Astrocyte of the cerebellum (primary cell): ENCODE measurements around the gene CERK.
A peak's percentile ranks its signal among the peaks of the same experiment; 100 is the strongest.

Experiments used
- DNase-seq: peaks from one replicate; pipeline ENCODE4 v3.0.0-alpha.2; 2011; ENCODE audit warnings: low read depth
- H3K4me3 ChIP-seq: 2 replicates; pipeline ENCODE4 v1.5.1; 2011; ENCODE audit warnings: mild to moderate bottlenecking, low read depth, low read length, moderate library complexity
- in situ Hi-C: cut with HindIII; loops from 2 replicates; pipeline ENCODE4 v1.10.0; 2017; ENCODE audit warnings: low sequenced_read_pairs
- TF ChIP-seq, protein P1 (sequence below): IDR thresholded peaks from 2 replicates; pipeline ENCODE4 v1.5.1; 2012; ENCODE audit warnings: low read length, low read depth, moderate library complexity, mild to moderate bottlenecking; ENCODE audit errors: missing control alignments

The CERK gene

DNA sequence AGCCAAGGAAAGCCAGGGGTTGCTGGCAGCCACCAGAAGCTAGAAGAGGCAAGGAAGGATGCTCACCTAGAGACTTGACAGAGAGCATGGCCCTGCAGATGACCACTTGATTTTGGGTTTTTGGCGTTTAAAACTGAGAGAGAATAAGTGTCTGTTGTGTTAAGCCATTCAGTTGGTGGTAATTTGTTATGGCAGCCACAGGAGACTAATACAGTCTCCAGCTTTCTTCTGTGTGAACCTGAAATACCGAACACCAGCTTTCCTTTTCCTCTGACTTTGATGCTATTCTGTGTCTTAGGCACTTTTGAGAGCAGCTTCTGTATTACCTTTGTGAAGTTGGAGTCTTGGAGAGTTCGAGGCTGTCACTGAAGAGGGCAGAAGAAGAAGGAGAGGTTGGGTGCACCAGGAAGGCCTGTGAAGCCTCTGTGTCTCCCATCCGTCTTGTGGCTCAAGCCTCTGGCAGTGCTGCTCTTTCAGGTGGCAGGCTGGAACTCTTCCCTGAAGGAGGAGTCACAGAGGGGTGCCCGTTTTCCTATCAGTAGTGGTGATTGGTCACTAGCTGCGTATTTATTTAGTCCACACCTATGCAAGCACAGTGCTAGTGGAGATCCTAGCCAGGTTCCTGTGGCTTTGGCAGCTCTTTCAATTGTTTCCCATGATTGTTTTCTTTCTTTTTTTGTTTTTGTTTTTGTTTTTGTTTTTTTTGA, 26.9 kb upstream of the CERK start:
- TF ChIP-seq, protein P1, sequence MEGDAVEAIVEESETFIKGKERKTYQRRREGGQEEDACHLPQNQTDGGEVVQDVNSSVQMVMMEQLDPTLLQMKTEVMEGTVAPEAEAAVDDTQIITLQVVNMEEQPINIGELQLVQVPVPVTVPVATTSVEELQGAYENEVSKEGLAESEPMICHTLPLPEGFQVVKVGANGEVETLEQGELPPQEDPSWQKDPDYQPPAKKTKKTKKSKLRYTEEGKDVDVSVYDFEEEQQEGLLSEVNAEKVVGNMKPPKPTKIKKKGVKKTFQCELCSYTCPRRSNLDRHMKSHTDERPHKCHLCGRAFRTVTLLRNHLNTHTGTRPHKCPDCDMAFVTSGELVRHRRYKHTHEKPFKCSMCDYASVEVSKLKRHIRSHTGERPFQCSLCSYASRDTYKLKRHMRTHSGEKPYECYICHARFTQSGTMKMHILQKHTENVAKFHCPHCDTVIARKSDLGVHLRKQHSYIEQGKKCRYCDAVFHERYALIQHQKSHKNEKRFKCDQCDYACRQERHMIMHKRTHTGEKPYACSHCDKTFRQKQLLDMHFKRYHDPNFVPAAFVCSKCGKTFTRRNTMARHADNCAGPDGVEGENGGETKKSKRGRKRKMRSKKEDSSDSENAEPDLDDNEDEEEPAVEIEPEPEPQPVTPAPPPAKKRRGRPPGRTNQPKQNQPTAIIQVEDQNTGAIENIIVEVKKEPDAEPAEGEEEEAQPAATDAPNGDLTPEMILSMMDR = no peak
- no peak overlapping the region for H3K4me3 ChIP-seq
- no peak for DNase-seq
- in situ Hi-C loops = no loop called here

DNA sequence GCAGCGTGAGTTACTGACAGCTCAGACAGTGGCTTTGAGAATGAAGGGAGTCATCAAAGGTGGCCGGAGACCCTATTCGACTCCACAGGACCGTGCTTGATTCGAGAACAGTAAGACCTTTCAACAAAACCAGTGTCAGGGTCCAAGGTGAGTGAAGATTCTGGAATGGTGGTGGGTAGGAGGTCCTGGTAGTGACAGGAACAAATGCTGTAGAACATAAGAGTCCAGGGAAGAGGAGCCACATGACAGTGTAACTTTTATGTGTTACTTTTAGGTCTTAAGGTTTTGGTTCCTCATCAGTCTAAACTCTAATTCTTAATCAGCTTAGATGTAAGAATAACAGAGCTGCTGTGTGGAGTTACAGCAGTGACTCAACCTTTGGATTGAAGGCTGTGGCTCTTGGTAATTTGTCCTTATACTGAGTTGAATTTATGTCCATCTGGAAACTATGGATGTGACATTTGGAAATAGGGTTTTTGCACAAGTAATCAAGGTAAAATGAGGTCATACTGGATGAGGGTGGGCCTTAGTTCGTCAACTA, 26.2 kb upstream of the CERK start:
- DNase-seq = no peak
- H3K4me3 ChIP-seq = no peak overlapping the region
- TF ChIP-seq, protein P1 = no peak
- in situ Hi-C loops = no loop called here

- no peak for DNase-seq
- H3K4me3 ChIP-seq = peak overlapping the region; percentile 100
- in situ Hi-C loops = no loop called here
- TF ChIP-seq, protein P1 = no peak
Observed at GRCh38 chr22:46763051-46763705, 25.1 kb upstream of the CERK start.

DNA sequence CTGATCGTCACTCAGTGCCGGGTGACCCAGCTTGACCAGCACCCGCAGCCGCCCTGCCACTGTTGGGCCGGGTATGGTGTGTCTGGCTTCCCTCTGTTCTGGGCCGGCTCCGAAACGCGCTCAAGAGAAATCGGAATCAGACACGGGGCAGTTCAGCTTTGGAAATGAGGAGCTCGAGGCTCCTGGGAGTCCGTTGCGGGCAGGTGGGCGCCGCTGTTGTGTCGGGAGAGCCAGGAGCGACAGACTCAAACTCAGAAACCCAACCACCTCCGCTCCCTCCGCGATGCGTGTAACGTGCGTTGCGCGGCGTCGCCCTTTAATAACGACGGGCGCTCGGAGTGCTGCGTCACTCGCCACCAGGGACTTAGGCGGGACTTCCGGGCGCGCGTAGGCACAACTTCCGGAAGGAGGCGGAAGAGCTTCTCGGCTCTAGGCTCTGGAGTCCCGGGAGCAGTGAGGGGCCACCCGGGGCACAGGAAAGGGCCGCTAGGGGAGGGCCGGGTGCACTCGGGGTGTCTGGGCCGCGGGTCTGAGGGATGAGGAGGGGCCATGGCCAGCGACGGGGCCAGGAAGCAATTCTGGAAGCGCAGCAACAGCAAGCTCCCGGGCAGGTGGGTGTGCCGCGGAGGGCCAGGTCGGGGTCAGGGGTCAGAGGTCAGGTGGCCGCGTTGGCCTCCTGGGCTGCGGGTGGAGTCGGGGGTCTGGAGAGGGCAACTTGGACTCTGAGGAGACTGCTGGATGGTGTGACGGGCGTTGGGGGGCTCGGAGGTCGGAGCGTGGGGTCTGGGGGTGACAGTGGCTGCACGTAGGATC, 24.4 kb upstream of the CERK start, which contains the start of gene TBC1D22A:
Gene TBC1D22A, plus strand, starts transcription at position 413 of the 813 bp plus-strand sequence. Its CDS starts 137 bp downstream, at position 550.
- peak; percentile 80 for DNase-seq
- peak within 1 kb of the TSS; percentile 100 for H3K4me3 ChIP-seq
- TF ChIP-seq, protein P1 = no peak
- in situ Hi-C loops = no loop called here

DNA sequence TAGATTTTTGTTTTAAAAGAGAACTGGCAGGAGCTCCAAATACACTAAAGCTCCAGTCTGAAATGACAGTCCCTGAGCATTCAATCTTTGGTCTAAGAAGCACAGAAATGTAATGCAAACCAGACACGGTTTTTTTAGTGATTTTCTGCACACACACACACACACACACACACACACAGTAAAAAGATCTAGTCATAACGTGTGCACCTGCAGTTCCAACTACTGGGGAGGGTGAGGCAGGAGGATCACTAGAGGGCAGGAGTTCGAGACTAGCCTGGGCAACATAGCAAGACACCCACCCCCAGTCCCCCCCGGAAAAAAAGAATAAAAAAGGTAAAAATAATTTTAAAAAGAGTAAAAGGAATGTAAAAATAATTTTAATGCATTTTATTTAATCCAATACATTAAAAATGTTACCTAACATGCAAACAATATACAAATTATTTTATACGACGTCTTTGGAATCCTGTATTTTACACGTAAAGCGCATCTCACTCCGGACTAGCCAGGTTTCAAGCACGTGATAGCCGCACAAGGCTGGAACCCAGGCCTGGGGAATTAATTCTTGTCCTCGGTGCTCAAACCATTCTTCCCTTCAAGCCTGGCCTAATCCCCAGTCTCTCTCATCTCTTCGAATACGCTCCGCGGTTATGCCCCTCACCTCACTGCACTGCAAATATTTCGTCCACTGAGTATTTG, 23.6 kb upstream of the CERK start:
- H3K4me3 ChIP-seq = peak overlapping the region; percentile 100
- no peak for DNase-seq
- in situ Hi-C loops = no loop called here
- TF ChIP-seq, protein P1 = no peak

GRCh38 chr22:46761017-46761416, 23.0 kb upstream of the CERK start:
- TF ChIP-seq, protein P1 = no peak
- peak overlapping the region; percentile 100 for H3K4me3 ChIP-seq
- no peak for DNase-seq
- in situ Hi-C loops = no loop called here
